ENCODE results near the gene RUNX1.

DNA sequence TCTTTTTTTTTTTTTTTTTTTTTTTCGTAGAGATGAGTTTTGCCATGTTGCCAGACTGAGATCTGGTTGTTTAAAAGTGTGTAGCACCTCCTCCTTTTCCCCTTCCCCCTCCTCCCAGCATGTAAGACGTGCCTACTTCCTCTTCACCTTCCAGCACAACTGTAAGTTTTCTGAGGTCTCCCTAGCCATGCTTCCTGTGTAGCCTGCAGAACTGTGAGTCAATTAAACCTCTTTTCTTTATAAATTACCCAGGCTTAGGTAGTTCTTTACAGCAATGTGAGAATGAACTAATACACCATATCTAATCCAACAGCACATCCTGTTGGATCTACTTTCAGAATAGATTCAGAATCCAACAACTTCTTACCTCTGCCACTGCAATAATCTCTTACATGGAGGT lies 269.2 kb downstream of the RUNX1 start:
- TF ChIP-seq, protein P1, sequence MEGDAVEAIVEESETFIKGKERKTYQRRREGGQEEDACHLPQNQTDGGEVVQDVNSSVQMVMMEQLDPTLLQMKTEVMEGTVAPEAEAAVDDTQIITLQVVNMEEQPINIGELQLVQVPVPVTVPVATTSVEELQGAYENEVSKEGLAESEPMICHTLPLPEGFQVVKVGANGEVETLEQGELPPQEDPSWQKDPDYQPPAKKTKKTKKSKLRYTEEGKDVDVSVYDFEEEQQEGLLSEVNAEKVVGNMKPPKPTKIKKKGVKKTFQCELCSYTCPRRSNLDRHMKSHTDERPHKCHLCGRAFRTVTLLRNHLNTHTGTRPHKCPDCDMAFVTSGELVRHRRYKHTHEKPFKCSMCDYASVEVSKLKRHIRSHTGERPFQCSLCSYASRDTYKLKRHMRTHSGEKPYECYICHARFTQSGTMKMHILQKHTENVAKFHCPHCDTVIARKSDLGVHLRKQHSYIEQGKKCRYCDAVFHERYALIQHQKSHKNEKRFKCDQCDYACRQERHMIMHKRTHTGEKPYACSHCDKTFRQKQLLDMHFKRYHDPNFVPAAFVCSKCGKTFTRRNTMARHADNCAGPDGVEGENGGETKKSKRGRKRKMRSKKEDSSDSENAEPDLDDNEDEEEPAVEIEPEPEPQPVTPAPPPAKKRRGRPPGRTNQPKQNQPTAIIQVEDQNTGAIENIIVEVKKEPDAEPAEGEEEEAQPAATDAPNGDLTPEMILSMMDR (conservative IDR thresholded peaks at IDR 0.05; ENCODE audit: low read depth, low read length), result no peak
- TF ChIP-seq EZH2 (IDR thresholded peaks at IDR 0.05; ENCODE audit: low read length, unreplicated experiment) (no peak), EZH2phosphoT487 (IDR thresholded peaks at IDR 0.05; ENCODE audit: borderline replicate concordance, low read length) (no peak)
